Type B pancreatic cell (in vitro differentiated cells): ENCODE results near the gene PSMG1. TPM values are rescaled to one million over a fixed set of nuclear protein-coding genes. Genes with fewer than 3 reads are reported as not detected.

Experiments
- DNase-seq: peaks from one replicate; pipeline ENCODE4 v3.0.0; 2021; ENCODE audit warnings: mixed read lengths; ENCODE audit not compliant: unreplicated experiment; ENCODE audit errors: extremely low spot score
- H3K27ac Mint-ChIP-seq: 2 replicates; pipeline ENCODE4 v1.8.0; 2021; ENCODE audit warnings: mild to moderate bottlenecking, mixed read lengths
- H3K27me3 Mint-ChIP-seq: 2 replicates; pipeline ENCODE4 v1.8.0; 2021; ENCODE audit warnings: mixed read lengths
- H3K36me3 Mint-ChIP-seq: 2 replicates; pipeline ENCODE4 v1.8.0; 2021; ENCODE audit warnings: mixed read lengths
- H3K4me1 Mint-ChIP-seq: one replicate; pipeline ENCODE4 v1.8.0; 2021; ENCODE audit warnings: mixed read lengths; ENCODE audit not compliant: unreplicated experiment
- H3K4me3 Mint-ChIP-seq: 2 replicates; pipeline ENCODE4 v1.8.0; 2021; ENCODE audit warnings: mild to moderate bottlenecking, mixed read lengths
- H3K9me3 Mint-ChIP-seq: 2 replicates; pipeline ENCODE4 v1.8.0; 2021; ENCODE audit warnings: mixed read lengths
- total RNA-seq: library from RNA; stranded (reverse); gene quantifications from 2 replicates; pipeline ENCODE4 v1.2.1, GENCODE V29; 2021; ENCODE audit warnings: low replicate concordance
- TF ChIP-seq, protein P1 (sequence below): fragments of 200-600 bp; sonication (generic); conservative IDR thresholded peaks from 2 replicates; pipeline ENCODE4 v1.5.0; 2021; ENCODE audit warnings: antibody characterized with exemption, mild to moderate bottlenecking

Gene PSMG1
- total RNA-seq, 1 donor from 2014 or later = 60.6 TPM

DNA sequence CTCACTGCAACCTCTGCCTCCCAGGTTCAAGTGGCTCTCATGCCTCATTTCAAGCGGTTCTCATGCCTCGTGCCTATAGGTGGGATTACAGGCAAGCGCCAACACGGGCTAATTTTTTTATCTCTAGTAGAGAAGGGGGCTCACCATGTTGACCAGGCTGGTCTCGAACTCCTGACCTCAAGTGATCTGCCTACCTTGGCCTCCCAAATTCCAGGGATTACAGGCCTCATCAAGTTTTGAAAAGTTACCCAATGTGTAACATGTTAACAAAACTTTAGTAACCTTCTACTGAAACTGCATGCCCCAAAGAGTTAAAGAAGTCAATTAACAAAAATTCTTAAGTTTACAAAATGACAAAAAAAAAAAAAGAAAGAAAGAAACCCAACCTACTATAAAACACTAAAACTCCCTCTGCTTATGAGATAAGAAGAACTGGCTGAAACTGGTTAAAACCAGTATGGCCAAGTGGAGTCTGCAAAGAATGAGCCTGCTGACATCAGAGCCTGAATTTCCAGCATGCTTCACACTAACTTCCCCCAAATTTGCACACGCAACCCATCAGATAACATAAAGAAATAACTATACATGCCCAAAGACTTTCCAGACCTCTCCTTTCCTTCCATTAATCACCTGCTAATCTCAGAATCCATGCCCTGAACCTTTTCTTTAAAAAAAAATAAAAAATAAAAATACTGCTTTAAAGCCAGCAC lies 25.5 kb upstream of the PSMG1 start:
- no peaks in the 10 kb centered on the region for H3K27me3 Mint-ChIP-seq
- H3K36me3 Mint-ChIP-seq = peaks cover 44% of the 10 kb centered on the region
- peak overlapping the region; percentile 65 for H3K27ac Mint-ChIP-seq
- no peaks in the 10 kb centered on the region for H3K9me3 Mint-ChIP-seq
- TF ChIP-seq, protein P1, sequence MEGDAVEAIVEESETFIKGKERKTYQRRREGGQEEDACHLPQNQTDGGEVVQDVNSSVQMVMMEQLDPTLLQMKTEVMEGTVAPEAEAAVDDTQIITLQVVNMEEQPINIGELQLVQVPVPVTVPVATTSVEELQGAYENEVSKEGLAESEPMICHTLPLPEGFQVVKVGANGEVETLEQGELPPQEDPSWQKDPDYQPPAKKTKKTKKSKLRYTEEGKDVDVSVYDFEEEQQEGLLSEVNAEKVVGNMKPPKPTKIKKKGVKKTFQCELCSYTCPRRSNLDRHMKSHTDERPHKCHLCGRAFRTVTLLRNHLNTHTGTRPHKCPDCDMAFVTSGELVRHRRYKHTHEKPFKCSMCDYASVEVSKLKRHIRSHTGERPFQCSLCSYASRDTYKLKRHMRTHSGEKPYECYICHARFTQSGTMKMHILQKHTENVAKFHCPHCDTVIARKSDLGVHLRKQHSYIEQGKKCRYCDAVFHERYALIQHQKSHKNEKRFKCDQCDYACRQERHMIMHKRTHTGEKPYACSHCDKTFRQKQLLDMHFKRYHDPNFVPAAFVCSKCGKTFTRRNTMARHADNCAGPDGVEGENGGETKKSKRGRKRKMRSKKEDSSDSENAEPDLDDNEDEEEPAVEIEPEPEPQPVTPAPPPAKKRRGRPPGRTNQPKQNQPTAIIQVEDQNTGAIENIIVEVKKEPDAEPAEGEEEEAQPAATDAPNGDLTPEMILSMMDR = no peak
- DNase-seq = no peak
- no peaks in the 10 kb centered on the region for H3K4me1 Mint-ChIP-seq
- no peak overlapping the region for H3K4me3 Mint-ChIP-seq

DNA sequence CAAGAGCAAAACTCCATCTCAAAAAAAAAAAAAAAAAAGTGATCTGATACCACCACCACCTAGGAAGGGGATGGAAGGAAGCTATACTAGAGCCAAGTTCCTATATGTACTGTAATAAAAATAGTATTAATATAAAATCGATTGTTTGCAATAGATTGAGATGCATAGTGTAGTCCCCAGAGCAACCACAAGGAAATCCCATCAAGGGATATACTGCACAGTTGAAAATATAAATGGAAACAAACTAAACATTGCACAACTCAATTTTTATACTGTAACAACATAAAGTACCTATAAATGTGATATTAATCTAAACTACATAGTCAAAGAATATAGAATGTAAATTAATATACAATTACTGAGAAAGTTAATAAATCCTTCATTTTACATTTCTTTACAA lies 20.9 kb upstream of the PSMG1 start:
- Mint-ChIP-seq H3K4me1 (no peaks in the 10 kb centered on the region), H3K27ac (no peak overlapping the region), H3K9me3 (no peaks in the 10 kb centered on the region), H3K27me3 (no peaks in the 10 kb centered on the region), H3K4me3 (no peak overlapping the region), H3K36me3 (peaks cover 37% of the 10 kb centered on the region)
- TF ChIP-seq, protein P1 = peak; percentile 67
- no peak for DNase-seq

DNA sequence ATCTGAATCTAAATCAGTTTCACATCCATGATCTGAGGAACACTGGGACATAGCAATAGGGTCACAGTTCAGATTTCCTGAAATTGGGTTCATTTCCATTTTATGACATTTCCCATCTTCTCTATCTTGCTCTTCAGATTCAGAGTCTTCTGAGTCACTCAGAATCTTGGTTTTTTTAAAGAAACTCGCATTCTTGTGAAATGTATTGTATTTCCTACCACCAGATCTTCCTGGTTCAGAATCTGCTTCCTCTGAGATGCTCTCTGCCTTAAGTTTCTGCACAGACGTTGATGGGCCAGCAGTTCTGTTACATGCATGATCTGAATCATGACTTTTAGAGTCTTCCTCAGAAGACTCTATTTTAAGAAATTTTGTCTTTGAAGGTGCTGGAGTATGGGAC lies 15.5 kb upstream of the PSMG1 start:
- no peak overlapping the region for H3K4me3 Mint-ChIP-seq
- no peak overlapping the region for H3K27ac Mint-ChIP-seq
- H3K36me3 Mint-ChIP-seq = peaks cover 39% of the 10 kb centered on the region
- H3K4me1 Mint-ChIP-seq = no peaks in the 10 kb centered on the region
- H3K27me3 Mint-ChIP-seq = no peaks in the 10 kb centered on the region
- no peaks in the 10 kb centered on the region for H3K9me3 Mint-ChIP-seq
- TF ChIP-seq, protein P1 = no peak
- DNase-seq = no peak

DNA sequence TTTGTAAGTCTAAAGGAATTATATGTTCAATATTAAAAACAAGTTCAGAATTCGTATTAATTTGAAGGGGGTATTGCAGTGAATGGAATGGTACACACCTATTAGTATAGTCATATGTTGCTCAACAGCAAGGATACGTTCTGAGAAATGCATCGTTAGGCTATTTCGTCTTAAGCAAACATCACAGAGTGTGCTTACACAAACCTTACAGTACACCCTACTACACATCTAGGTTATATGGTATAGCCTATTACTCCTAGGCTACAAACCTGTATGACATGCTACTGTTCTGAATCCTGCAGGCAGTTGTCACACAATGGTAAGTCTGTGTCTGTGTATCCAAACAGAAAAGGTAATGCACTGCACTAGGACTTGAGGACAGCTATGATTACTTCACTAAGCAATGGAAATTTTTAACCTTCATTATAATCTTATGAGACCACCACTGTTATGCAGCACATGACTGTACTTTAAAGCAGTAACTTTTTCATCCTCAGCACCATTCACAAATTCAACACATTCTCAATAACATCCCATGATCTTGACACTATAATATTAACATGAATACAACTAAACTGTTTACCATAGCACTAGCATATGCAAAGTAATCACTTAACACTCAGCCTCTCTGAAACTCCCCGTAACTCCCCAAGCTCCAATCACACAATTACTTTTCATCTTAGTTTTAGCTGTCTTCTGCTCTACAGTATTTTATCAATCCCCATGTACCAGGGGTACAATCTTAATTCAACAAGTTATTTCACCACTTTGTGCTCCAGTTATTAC lies 14.4 kb upstream of the PSMG1 start:
- no peaks in the 10 kb centered on the region for H3K27me3 Mint-ChIP-seq
- no peak for DNase-seq
- H3K9me3 Mint-ChIP-seq = no peaks in the 10 kb centered on the region
- peaks cover 35% of the 10 kb centered on the region for H3K36me3 Mint-ChIP-seq
- H3K4me3 Mint-ChIP-seq = no peak overlapping the region
- no peaks in the 10 kb centered on the region for H3K4me1 Mint-ChIP-seq
- no peak overlapping the region for H3K27ac Mint-ChIP-seq
- TF ChIP-seq, protein P1 = no peak

DNA sequence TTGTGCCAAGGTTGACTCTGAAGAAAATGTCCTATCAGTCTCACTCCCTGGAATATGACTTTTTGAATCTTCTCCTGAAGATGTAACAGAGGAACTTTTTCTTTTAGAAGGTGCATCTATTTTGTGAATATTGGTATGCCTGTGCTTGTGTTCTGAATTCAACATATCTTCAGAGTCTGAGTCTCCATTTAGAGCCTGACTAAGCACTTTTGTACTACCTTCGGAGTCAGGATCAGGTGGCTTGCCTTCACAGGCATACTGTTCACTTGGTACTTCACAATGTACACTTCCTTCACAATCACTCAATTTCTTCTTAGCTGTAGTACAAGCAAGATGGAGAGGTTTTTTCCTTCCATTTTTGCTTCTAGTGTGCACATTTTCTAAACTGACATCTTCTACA lies 13.6 kb upstream of the PSMG1 start:
- no peak overlapping the region for H3K27ac Mint-ChIP-seq
- no peak overlapping the region for H3K4me3 Mint-ChIP-seq
- TF ChIP-seq, protein P1 = no peak
- H3K4me1 Mint-ChIP-seq = no peaks in the 10 kb centered on the region
- no peak for DNase-seq
- H3K36me3 Mint-ChIP-seq = peaks cover 33% of the 10 kb centered on the region
- H3K27me3 Mint-ChIP-seq = no peaks in the 10 kb centered on the region
- no peaks in the 10 kb centered on the region for H3K9me3 Mint-ChIP-seq
